Keratinocyte (primary cell): Measurements from ENCODE around the gene STRN3. TPM values are rescaled to one million over a fixed set of nuclear protein-coding genes. Genes with fewer than 3 reads are reported as not detected.
A peak's percentile ranks its signal among the peaks of the same experiment; 100 is the strongest.

Source experiments
- DNase-seq: peaks from one replicate; pipeline ENCODE4 v3.0.0-alpha.2; 2011; ENCODE audit warnings: low read depth, missing footprints, low spot score
- FAIRE-seq: peaks from 2 replicates; lab custom pipeline; 2011; peaks lifted over from hg19 to GRCh38; lab: Jason Lieb, UNC
- H2AFZ ChIP-seq: 2 replicates; pipeline ENCODE4 v1.6.0; 2012; ENCODE audit warnings: low read length, control low read depth, inconsistent platforms; ENCODE audit not compliant: control insufficient read depth
- H3K27ac ChIP-seq: 2 replicates; pipeline ENCODE4 v1.5.1; 2011; ENCODE audit warnings: low read length; ENCODE audit not compliant: control insufficient read depth, insufficient read depth
- H3K27me3 ChIP-seq: 3 replicates; pipeline ENCODE4 v1.6.0; 2011; ENCODE audit warnings: low read length; ENCODE audit not compliant: control insufficient read depth, insufficient read depth; ENCODE audit errors: extremely low read depth
- H3K36me3 ChIP-seq, 2 experiments: 2 replicates in 1 of 2; 3 replicates in 1 of 2; pipeline ENCODE4 v1.5.1; 2011; ENCODE audit warnings: low read length in 2 of 2, mild to moderate bottlenecking in 1 of 2; ENCODE audit not compliant: control insufficient read depth in 2 of 2, insufficient read depth in 2 of 2; ENCODE audit errors: extremely low read depth in 1 of 2
- H3K4me1 ChIP-seq: 3 replicates; pipeline ENCODE4 v1.5.1; 2011; ENCODE audit warnings: low read length; ENCODE audit not compliant: control insufficient read depth, insufficient read depth; ENCODE audit errors: extremely low read depth
- H3K4me2 ChIP-seq: 3 replicates; pipeline ENCODE4 v1.6.0; 2011; ENCODE audit warnings: low read depth, low read length; ENCODE audit not compliant: control insufficient read depth, insufficient read depth; ENCODE audit errors: extremely low read depth
- H3K4me3 ChIP-seq, 3 experiments: fragments of 200-600 bp in 1 of 3; sonication (generic) in 1 of 3; 2 replicates in 2 of 3; 3 replicates in 1 of 3; pipeline ENCODE4 v1.5.1; 2011 to 2016; ENCODE audit warnings: low read length in 3 of 3, mild to moderate bottlenecking in 3 of 3, control low read depth in 2 of 3, inconsistent platforms in 1 of 3, low read depth in 1 of 3, mixed read lengths in 1 of 3, mixed run types in 1 of 3, moderate library complexity in 1 of 3; ENCODE audit not compliant: control insufficient read depth in 2 of 3, insufficient read depth in 2 of 3; ENCODE audit errors: extremely low read depth in 1 of 3
- H3K79me2 ChIP-seq: 2 replicates; pipeline ENCODE4 v1.6.0; 2012; ENCODE audit warnings: low read length; ENCODE audit not compliant: control insufficient read depth, insufficient read depth
- H3K9ac ChIP-seq: 3 replicates; pipeline ENCODE4 v1.6.0; 2011; ENCODE audit warnings: low read length; ENCODE audit not compliant: control insufficient read depth, insufficient read depth; ENCODE audit errors: extremely low read depth
- H3K9me1 ChIP-seq: 3 replicates; pipeline ENCODE4 v1.6.0; 2011; ENCODE audit warnings: low read length; ENCODE audit not compliant: control insufficient read depth, insufficient read depth; ENCODE audit errors: extremely low read depth
- H3K9me3 ChIP-seq: 2 replicates; pipeline ENCODE4 v1.5.1; 2012; ENCODE audit warnings: low read depth, low read length; ENCODE audit not compliant: control insufficient read depth
- H4K20me1 ChIP-seq: 3 replicates; pipeline ENCODE4 v1.6.0; 2011; ENCODE audit warnings: low read length; ENCODE audit not compliant: control insufficient read depth, insufficient read depth; ENCODE audit errors: extremely low read depth
- CTCF ChIP-seq, 3 experiments: IDR thresholded peaks in 1 of 3; conservative IDR thresholded peaks in 1 of 3; optimal IDR thresholded peaks in 1 of 3; 2 replicates in 2 of 3; 3 replicates in 1 of 3; pipeline versions ENCODE3 to v1.5.1; 2011; ENCODE audit warnings: low read length in 3 of 3, mild to moderate bottlenecking in 3 of 3, moderate library complexity in 2 of 3, control low read depth in 1 of 3, inconsistent platforms in 1 of 3; ENCODE audit not compliant: insufficient read depth in 2 of 3; ENCODE audit errors: extremely low read depth in 1 of 3
- EZH2 ChIP-seq: IDR thresholded peaks from one replicate; pipeline ENCODE4 v1.6.1; 2012; ENCODE audit warnings: inconsistent platforms, mild to moderate bottlenecking, low read length, moderate library complexity
- dilution Hi-C: fragments of 300-500 bp; cut with MboI; formaldehyde crosslinking; loops from one replicate; pipeline ENCODE4 v1.7.0; 2020; ENCODE audit warnings: low sequenced_read_pairs; ENCODE audit not compliant: extremely low pct_ligation_motif_present
- polyA plus RNA-seq, 5 experiments: library from polyadenylated mRNA; depleted of rRNA in 3 of 5; stranded (reverse) in 3 of 5; stranded (forward) in 1 of 5; unstranded in 1 of 5; fragments of >200 nt; gene quantifications; 1 replicate in 1 of 5; 2 replicates in 3 of 5; 3 replicates in 1 of 5; pipeline versions ENCODE4 v1.2.1 to v1.2.3, GENCODE V29; 2011 to 2012; ENCODE audit warnings: missing spikeins in 2 of 5, low read depth in 1 of 5, low replicate concordance in 1 of 5

STRN3 gene
- polyA plus RNA-seq, 1 donor (not counting 4 experiments of a cell fraction or from before 2014, with no cell fraction given): 38.1 TPM

DNA sequence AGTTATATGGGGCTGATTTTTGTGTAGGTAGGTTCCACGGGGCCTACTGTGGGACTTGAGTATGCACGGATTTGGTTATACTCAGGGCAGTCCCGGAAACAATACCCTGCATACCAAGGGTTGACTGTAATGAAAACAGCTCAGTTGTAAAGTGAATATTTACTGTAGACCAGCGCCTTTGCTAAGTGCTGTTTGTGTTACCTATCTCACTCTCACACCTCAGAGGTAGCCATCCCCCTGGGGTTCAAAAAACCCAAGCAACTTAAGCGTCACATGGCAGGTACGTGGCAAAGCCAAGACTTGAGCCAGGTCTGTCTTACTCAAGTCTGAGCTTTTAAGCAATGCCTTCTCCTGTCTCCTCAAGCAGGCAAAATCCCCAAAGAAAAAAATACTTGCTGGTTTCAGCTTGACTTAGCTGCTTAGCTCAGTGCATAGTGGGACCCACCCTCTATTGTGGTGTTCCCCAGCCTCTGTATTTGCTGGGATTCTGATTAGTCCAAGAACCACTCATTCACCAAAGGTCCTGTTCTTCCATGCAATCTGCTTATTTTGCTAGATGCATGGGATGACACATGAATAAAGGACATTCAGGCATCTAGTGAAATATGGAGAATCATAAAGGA is 34.2 kb upstream of the STRN3 start:
- DNase-seq: no peak
- no peaks in the 10 kb centered on the region for H3K27me3 ChIP-seq
- dilution Hi-C loops: no loop called here
- H3K9me3 ChIP-seq: no peaks in the 10 kb centered on the region
- peak overlapping the region; percentile 26 for H2AFZ ChIP-seq
- peak overlapping the region; percentile 55 for H3K27ac ChIP-seq
- peaks cover 42% of the 10 kb centered on the region for H3K4me1 ChIP-seq
- H3K9me1 ChIP-seq: no peaks in the 10 kb centered on the region
- H3K9ac ChIP-seq: no peak overlapping the region
- H3K4me3 ChIP-seq: no peak overlapping the region
- no peaks in the 10 kb centered on the region for H4K20me1 ChIP-seq
- H3K4me2 ChIP-seq: peak overlapping the region; percentile 31
- H3K79me2 ChIP-seq: no peaks in the 10 kb centered on the region
- TF ChIP-seq EZH2 (no peak), CTCF (optimal IDR thresholded peaks at IDR 0.05 in 1 of 3, IDR thresholded peaks at IDR 0.05 in 1 of 3, conservative IDR thresholded peaks at IDR 0.05 in 1 of 3; ENCODE audit: extremely low read depth in 1 of 3, insufficient read depth in 2 of 3, low read length in 3 of 3) (no peak)
- no peak for FAIRE-seq
- no peaks in the 10 kb centered on the region for H3K36me3 ChIP-seq

DNA sequence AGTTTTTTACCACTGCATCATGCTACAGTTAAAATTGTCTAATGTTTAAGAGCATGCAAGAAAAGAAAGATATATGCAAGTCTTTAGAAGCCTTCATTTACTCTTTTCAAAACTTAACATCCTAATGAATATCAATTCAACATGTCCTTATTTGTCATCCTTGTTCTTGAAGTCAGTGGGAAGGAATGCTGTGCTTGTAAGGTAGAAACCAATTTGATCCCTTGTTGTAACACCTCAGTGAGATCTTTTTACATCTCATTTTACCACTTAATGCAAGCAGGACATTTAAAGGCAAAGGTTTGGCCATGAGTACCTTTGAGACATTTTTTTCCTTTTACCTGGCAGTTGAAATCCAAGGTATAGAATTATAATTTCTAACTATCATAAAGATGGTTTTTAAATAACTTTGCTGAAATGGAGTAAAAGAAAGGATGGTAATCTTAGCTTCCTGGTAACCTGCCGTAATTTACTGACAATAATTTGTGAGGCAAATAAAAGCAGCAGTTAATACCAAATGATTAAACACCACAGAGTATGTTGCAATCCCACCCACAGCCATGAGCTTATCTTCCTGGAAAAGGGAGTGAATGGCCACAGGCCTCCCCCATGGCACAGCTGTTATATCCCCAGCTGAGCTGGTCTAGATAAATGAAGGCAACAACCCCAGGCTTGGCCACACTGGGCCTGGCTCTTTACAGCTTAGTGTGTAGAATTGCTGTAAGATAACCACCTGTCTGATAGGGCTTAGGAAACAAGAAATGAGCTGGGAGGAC is 33.2 kb upstream of the STRN3 start:
- no peaks in the 10 kb centered on the region for H3K79me2 ChIP-seq
- H3K4me3 ChIP-seq: peak overlapping the region in 2 of 3 experiments; percentile 47 to 50
- peak overlapping the region; percentile 60 for H3K9ac ChIP-seq
- no peak for DNase-seq
- H4K20me1 ChIP-seq: no peaks in the 10 kb centered on the region
- no peaks in the 10 kb centered on the region for H3K27me3 ChIP-seq
- peaks cover 46% of the 10 kb centered on the region for H3K4me1 ChIP-seq
- TF ChIP-seq EZH2 (no peak), CTCF (optimal IDR thresholded peaks at IDR 0.05 in 1 of 3, IDR thresholded peaks at IDR 0.05 in 1 of 3, conservative IDR thresholded peaks at IDR 0.05 in 1 of 3; ENCODE audit: extremely low read depth in 1 of 3, insufficient read depth in 2 of 3, low read length in 3 of 3) (no peak)
- H3K4me2 ChIP-seq: peak overlapping the region; percentile 88
- peak overlapping the region; percentile 97 for H3K27ac ChIP-seq
- no peaks in the 10 kb centered on the region for H3K36me3 ChIP-seq
- peak overlapping the region; percentile 36 for H2AFZ ChIP-seq
- no peaks in the 10 kb centered on the region for H3K9me3 ChIP-seq
- dilution Hi-C loops: no loop called here
- no peak for FAIRE-seq
- H3K9me1 ChIP-seq: no peaks in the 10 kb centered on the region
